Stimulated activated naive CD8-positive, alpha-beta T cell treated with anti-CD3 and anti-CD28 coated beads, Interleukin-15, amount 100 ng/mL, for 72 hours (primary cell): Measurements from ENCODE around the gene CCRL2.
"Not testable (repeated sequence)": the region's sequence is repeated elsewhere in the genome, so short reads cannot be mapped to it uniquely, and the experiment has no call there.

Source experiments
- ATAC-seq: fragments of 150-1000 bp; cut with Tn5 transposase; 2 replicates; pipeline ENCODE4 v1.10.0; 2021; ENCODE audit warnings: mild to moderate bottlenecking, moderate library complexity
- DNase-seq, 2 donors: peaks; one replicate each; pipeline ENCODE4 v3.0.0; 2021 to 2022
- H3K27ac Mint-ChIP-seq, 2 donors: one replicate each; pipeline ENCODE4 v1.8.0; 2022; ENCODE audit warnings: mild to moderate bottlenecking in 2 of 2, mixed read lengths in 2 of 2, moderate library complexity in 2 of 2
- H3K27me3 Mint-ChIP-seq: one replicate; pipeline ENCODE4 v1.8.0; 2022; ENCODE audit warnings: mixed read lengths
- H3K4me1 Mint-ChIP-seq: one replicate; pipeline ENCODE4 v1.8.0; 2022; ENCODE audit warnings: mild to moderate bottlenecking, mixed read lengths
- H3K4me3 Mint-ChIP-seq, 2 donors: one replicate each; pipeline ENCODE4 v1.8.0; 2022; ENCODE audit warnings: mild to moderate bottlenecking in 2 of 2, mixed read lengths in 2 of 2, moderate library complexity in 1 of 2
- H3K9me3 Mint-ChIP-seq, 2 donors: one replicate each; pipeline ENCODE4 v1.8.0; 2022; ENCODE audit warnings: mixed read lengths in 2 of 2

CCRL2 gene

DNA sequence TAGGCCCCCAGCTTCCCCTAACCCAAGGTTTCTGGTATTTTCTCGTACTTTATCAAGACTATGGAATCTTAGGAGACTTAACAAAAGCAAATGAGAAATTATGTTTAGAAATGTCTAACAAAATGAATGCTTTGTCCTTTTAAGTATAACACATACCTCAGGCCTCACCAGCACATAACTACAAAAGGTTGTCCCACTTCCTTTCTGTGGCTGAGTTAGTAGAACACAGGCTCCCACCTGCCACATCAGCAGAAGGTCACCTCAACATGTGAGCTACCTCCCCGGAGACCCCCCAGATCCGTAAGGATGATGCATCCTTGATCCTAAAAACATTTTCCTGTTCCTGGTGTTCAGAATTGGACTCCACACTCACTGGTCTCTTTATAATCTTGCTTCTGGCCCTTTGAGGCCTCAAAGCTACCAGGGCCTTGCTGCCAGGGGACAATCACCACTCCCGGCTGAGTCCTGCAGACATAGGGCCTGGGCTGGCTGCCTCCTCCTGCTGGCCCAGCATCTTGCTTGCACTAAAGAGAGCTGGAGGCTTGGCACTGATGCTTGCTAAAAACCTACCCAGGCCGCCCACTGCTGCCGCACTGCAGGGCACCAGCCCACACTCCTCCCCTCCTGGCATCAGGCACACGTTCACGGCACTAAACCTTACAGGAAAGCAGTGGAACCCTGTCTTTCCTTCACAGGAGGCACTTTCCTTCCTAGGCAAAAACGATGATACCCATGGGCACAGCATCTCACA lies 2.9 kb downstream of the CCRL2 start:
- no peak for ATAC-seq
- peak overlapping the region in 1 of 2 donors; percentile 42 for H3K27ac Mint-ChIP-seq

GRCh38 chr3:46410669-46411068 lies 3.6 kb downstream of the CCRL2 start:
- no peak for ATAC-seq
- Mint-ChIP-seq H3K4me3 (no peak overlapping the region), H3K4me1 (peaks cover 45% of the 10 kb centered on the region), H3K9me3 (no peaks in the 10 kb centered on the region), H3K27ac (no peak overlapping the region), H3K27me3 (no peaks in the 10 kb centered on the region)
- DNase-seq: no peak

More for the DNA sequence above, 2.9 kb downstream of the CCRL2 start:
- Mint-ChIP-seq H3K9me3 (no peaks in the 10 kb centered on the region), H3K27me3 (no peaks in the 10 kb centered on the region), H3K4me3 (peak overlapping the region in 1 of 2 donors; percentile 62), H3K4me1 (peaks cover 41% of the 10 kb centered on the region)
- DNase-seq: no peak

DNA sequence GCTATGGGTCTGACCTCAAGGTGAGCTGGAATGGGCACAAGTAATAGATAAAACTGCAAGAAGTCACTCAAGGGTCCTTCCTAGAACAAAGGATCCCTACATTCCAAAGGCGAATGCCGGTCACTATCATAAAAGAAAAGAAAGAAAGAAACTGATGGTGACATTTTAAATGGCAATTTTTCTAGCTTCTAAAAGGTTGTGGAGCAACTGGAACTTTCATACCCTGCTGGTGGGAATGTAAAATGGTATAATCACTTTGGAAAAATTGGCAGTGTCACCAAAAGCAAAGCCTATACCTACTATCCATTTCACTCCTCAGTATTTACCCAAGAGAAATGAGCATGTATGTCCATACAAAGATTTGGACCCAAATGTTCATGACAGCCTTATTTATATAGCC lies 4.2 kb downstream of the CCRL2 start:
- H3K27ac Mint-ChIP-seq: no peak overlapping the region
- no peak overlapping the region for H3K4me3 Mint-ChIP-seq
- no peaks in the 10 kb centered on the region for H3K9me3 Mint-ChIP-seq
- no peak for ATAC-seq
- H3K27me3 Mint-ChIP-seq: no peaks in the 10 kb centered on the region
- peaks cover 50% of the 10 kb centered on the region for H3K4me1 Mint-ChIP-seq
- no peak for DNase-seq

- DNase-seq: no peak
- ATAC-seq: no peak
- no peaks in the 10 kb centered on the region for H3K9me3 Mint-ChIP-seq
- no peaks in the 10 kb centered on the region for H3K27me3 Mint-ChIP-seq
- H3K27ac Mint-ChIP-seq: no peak overlapping the region
- no peak overlapping the region for H3K4me3 Mint-ChIP-seq
- H3K4me1 Mint-ChIP-seq: peaks cover 52% of the 10 kb centered on the region
Observed at GRCh38 chr3:46412786-46413298, 5.8 kb downstream of the CCRL2 start.

GRCh38 chr3:46413951-46414350 lies 6.9 kb downstream of the CCRL2 start:
- Mint-ChIP-seq H3K27me3 (no peaks in the 10 kb centered on the region), H3K9me3 (no peaks in the 10 kb centered on the region), H3K4me1 (peaks cover 42% of the 10 kb centered on the region), H3K4me3 (no peak overlapping the region), H3K27ac (no peak overlapping the region)
- no peak for DNase-seq
- ATAC-seq: no peak

DNA sequence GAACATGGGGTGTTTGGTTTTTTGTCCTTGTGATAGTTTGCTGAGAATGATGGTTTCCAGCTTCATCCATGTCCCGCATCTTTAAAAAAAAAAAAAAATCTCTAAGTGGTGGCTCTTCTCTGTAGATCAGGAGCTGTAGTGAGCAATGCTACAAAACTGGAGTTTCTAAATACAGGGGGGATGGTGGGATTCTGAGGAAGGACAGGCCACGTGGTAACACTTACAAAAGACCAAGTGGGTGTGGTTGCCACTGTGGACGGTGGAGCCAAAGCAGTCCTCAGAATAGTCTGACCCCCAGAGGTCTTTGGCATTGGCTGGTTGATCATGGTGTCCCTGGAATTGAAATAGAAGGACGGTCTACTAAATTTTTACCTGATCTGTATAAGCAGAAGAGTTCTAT lies 7.7 kb downstream of the CCRL2 start:
- DNase-seq (no peak), ATAC-seq (no peak)
- Mint-ChIP-seq H3K27ac (no peak overlapping the region), H3K4me1 (peaks cover 34% of the 10 kb centered on the region), H3K9me3 (no peaks in the 10 kb centered on the region), H3K27me3 (no peaks in the 10 kb centered on the region), H3K4me3 (no peak overlapping the region)

GRCh38 chr3:46416125-46416810 lies 9.2 kb downstream of the CCRL2 start:
- peak; percentile 74 for ATAC-seq
- no peaks in the 10 kb centered on the region for H3K27me3 Mint-ChIP-seq
- peak overlapping the region; percentile 8 to 16 for H3K4me3 Mint-ChIP-seq
- peak; percentile 21 for DNase-seq
- H3K4me1 Mint-ChIP-seq: peaks cover 27% of the 10 kb centered on the region
- H3K9me3 Mint-ChIP-seq: no peaks in the 10 kb centered on the region
- H3K27ac Mint-ChIP-seq: peak overlapping the region; percentile 43 to 91

DNA sequence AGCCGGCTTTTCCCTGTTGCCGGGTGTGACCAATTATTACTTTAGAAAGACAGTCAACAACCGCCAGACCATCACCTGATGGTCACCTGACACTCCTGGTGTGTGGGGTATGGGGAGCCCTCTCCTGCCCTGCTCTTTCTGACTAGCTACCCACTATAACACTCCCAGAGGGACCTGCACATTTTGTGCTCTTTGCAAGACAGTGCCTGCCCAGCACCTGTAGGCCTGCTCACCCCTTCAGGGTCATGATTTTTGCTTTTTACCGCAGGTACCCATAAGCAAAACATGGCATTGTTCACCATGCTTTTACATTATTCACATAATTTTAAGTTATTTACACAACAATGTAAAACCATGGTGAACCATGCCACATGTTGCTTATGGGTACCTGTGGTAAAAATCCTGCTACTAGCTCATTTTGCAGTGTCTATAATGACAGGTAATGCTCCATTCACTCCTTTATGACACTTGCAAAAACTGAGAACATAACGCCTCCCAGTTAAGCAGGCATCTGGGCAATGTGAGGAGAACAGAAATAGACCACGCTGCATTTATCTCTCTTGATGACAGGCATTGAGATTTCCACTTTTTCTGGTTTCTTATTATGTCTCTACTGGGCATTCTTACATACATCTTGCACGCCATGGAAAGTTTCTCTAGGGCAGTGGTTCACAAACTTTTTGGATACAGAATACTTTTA lies 9.9 kb downstream of the CCRL2 start:
- Mint-ChIP-seq H3K27ac (peak overlapping the region; percentile 88 to 91), H3K27me3 (no peaks in the 10 kb centered on the region), H3K4me1 (peaks cover 27% of the 10 kb centered on the region), H3K9me3 (no peaks in the 10 kb centered on the region), H3K4me3 (peak overlapping the region in 1 of 2 donors; percentile 16)
- DNase-seq (no peak), ATAC-seq (peak; percentile 68)

DNA sequence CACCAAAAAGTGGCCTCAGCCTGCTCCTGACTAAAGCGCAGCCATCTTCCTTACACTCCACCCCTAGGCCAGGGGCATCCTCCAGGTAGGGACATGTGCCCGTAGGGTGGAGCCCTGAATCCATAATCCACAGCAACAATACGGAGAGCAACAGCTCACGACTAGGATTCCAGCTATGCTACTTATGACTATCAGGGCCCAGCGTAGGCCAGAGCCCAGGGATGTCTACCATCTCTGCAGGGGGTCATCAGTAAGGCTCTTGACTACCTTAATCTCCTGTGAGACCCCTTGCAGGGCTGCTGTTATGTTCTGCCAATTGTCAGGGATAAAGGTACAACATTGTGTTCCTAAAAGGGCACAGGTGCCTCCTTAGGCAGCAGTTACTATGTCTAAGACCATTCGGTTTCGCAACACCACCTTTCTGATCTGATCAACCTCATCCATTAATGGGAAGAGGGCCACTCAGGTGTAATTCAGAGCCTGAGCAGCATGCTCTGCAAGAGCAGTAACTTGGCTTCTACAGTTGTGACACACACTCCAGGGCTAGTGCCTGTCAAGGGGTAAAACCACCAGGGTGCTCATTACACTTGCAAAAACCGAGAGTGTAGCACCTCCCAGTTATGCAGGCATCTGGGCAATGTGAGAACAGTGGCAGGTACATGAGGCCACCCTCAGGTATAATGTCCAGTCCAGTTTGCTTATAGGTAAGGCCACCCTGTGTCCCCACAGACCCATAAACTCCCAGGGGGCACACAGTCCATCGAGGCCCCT lies 11.0 kb downstream of the CCRL2 start:
- H3K9me3 Mint-ChIP-seq: no peaks in the 10 kb centered on the region
- no peaks in the 10 kb centered on the region for H3K27me3 Mint-ChIP-seq
- H3K4me3 Mint-ChIP-seq: no peak overlapping the region
- DNase-seq (no peak), ATAC-seq (no peak)
- peaks cover 27% of the 10 kb centered on the region for H3K4me1 Mint-ChIP-seq
- peak overlapping the region in 1 of 2 donors; percentile 88 for H3K27ac Mint-ChIP-seq

GRCh38 chr3:46419816-46420215 lies 12.8 kb downstream of the CCRL2 start:
- H3K4me1 Mint-ChIP-seq: peaks cover 27% of the 10 kb centered on the region
- no peaks in the 10 kb centered on the region for H3K9me3 Mint-ChIP-seq
- no peak overlapping the region for H3K27ac Mint-ChIP-seq
- no peaks in the 10 kb centered on the region for H3K27me3 Mint-ChIP-seq
- H3K4me3 Mint-ChIP-seq: no peak overlapping the region
- DNase-seq (no peak), ATAC-seq (no peak)

- no peak overlapping the region for H3K4me3 Mint-ChIP-seq
- no peaks in the 10 kb centered on the region for H3K27me3 Mint-ChIP-seq
- peaks cover 20% of the 10 kb centered on the region for H3K4me1 Mint-ChIP-seq
- H3K27ac Mint-ChIP-seq: no peak overlapping the region
- ATAC-seq (no peak), DNase-seq (no peak)
- H3K9me3 Mint-ChIP-seq: no peaks in the 10 kb centered on the region
Observed at GRCh38 chr3:46420931-46421330, 13.9 kb downstream of the CCRL2 start.

DNA sequence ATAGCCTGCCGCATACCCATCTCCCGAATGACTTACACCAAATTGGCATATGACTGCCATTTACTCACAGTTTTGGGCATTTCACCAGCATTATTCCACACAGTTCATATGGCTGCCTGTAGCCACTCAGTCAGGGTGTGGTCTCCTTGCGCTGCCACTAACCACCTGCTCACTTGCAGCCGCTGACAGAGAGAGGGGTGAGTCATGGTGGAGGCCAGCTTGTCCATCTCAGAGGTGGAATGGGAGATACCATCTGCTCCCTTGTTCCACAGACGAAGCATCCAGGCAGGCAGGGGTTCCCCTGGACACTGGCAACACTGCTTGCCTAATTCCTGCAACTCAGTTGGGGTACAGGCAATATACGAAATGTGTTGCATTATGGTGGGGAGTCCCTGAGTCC lies 15.6 kb downstream of the CCRL2 start:
- Mint-ChIP-seq H3K27me3 (no peaks in the 10 kb centered on the region), H3K4me1 (peaks cover 15% of the 10 kb centered on the region), H3K4me3 (no peak overlapping the region), H3K9me3 (no peaks in the 10 kb centered on the region), H3K27ac (no peak overlapping the region)
- DNase-seq (no peak), ATAC-seq (no peak)

DNA sequence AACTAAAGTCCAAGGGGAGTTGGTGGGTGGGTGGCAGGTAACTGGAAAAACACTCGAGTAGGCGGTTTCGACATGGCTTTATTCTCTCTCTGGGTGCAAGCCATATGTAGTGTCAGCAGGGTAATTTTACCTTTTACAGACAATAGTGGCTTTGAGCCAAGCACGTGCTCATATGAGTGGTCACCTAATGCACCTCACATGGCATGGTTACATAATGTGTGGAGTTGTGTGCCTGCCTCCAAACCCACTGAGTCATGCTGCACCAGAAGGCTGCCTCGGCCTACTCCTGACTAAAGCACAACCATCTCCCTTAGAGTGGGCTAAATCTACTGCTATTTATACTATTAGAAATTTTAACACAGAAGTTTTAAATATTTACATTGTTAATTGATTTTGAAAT lies 16.5 kb downstream of the CCRL2 start:
- Mint-ChIP-seq H3K4me3 (no peak overlapping the region), H3K9me3 (no peaks in the 10 kb centered on the region), H3K4me1 (peaks cover 11% of the 10 kb centered on the region), H3K27ac (no peak overlapping the region), H3K27me3 (no peaks in the 10 kb centered on the region)
- DNase-seq (no peak), ATAC-seq (no peak)

GRCh38 chr3:46426476-46426875 lies 19.4 kb downstream of the CCRL2 start:
- not testable (repeated sequence) for DNase-seq, H3K9me3 Mint-ChIP-seq, ATAC-seq, H3K4me3 Mint-ChIP-seq, H3K27me3 Mint-ChIP-seq
- Mint-ChIP-seq H3K4me1 (peaks cover 11% of the 10 kb centered on the region), H3K27ac (peak overlapping the region in 1 of 2 donors; percentile 74)

DNA sequence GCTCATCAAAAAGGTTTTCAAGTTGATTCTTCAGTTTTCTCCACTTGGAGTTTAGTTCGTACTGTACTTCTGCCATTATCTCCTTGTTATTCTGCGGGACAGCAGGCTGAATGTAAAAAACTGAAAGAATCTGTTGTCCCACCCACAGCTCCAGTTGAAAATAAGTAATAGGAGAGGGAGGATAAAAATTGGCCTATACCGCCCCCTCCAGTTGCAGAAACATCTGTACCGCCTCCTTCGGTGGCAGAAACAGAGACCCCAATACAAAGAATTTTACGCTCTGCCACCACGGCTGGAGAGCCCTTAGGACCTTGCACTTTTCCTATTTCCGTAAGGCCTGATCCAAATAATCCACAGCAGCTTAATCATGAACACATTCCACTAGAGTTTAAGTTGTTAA lies 20.3 kb downstream of the CCRL2 start:
- H3K27me3 Mint-ChIP-seq, DNase-seq, H3K27ac Mint-ChIP-seq, H3K9me3 Mint-ChIP-seq, ATAC-seq, H3K4me3 Mint-ChIP-seq: not testable (repeated sequence)
- H3K4me1 Mint-ChIP-seq: peaks cover 11% of the 10 kb centered on the region
